Ishikawa (cell line): ENCODE results near the gene TBC1D2B.

Experiments
- CREB1 ChIP-seq: IDR thresholded peaks from 2 replicates; pipeline ENCODE4 v1.6.1; 2012; ENCODE audit warnings: low read depth
- EP300 ChIP-seq: IDR thresholded peaks from 2 replicates; pipeline ENCODE4 v1.6.1; 2012; ENCODE audit warnings: borderline replicate concordance
- NFIC ChIP-seq: IDR thresholded peaks from 2 replicates; pipeline ENCODE4 v1.6.1; 2012
- RAD21 ChIP-seq: IDR thresholded peaks from 2 replicates; pipeline ENCODE4 v1.6.1; 2012; ENCODE audit warnings: low read depth
- TAF1 ChIP-seq: IDR thresholded peaks from 2 replicates; pipeline ENCODE4 v1.6.1; 2012; ENCODE audit warnings: low read depth, mild to moderate bottlenecking
- YY1 ChIP-seq: IDR thresholded peaks from 2 replicates; pipeline ENCODE4 v1.6.1; 2012; ENCODE audit warnings: low read depth
- TF ChIP-seq, protein P1 (sequence below): IDR thresholded peaks from 2 replicates; pipeline ENCODE4 v1.6.1; 2012

DNA sequence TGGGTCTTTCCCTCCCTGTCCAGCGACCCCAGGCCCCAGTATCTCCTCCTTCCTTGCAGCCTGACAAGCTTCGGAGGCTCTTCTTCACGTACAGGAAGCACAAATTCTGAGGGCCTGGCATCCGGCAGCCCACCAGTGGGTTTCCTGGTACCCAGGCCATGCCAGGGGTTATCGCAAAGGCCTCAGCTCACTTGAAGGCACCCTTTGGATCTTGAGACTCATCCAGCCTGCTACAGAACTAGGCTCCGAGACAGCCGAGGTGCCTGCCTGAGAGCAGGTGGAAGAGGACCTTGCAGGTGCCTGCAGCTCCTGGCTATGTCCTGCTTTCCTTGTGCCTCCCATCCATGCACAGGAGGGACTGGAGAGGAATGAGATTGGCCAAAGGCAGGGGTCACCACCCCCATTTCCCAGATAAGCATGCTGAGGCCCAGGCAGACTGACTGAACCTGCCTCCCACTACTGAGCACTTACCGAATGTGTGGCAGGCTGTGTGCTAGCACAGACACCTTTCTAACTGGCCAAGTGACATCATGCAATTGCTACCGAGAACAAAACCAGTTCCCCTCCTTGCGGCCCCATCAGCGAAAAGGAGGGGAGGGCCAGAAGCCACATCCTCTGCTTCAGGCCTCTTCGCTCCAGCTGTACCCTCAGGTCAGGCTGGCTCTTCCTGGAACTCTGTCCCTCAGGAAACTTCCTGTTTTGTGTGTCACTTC lies 26.1 kb upstream of the TBC1D2B start:
- TF ChIP-seq CREB1 (no peak), EP300 (no peak), TAF1 (no peak), RAD21 (no peak), YY1 (no peak), NFIC (no peak)
- TF ChIP-seq, protein P1, sequence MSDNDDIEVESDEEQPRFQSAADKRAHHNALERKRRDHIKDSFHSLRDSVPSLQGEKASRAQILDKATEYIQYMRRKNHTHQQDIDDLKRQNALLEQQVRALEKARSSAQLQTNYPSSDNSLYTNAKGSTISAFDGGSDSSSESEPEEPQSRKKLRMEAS: no peak
